HepG2 (cell line): ENCODE results near the gene TMEM144. TPM values are rescaled to one million over a fixed set of nuclear protein-coding genes. Genes with fewer than 3 reads are reported as not detected.

ENCODE experiments used
- FOXJ3 ChIP-seq: sonication (generic); formaldehyde crosslinking; IDR thresholded peaks from 2 replicates; pipeline ENCODE4 v1.4.0; 2020; ENCODE audit warnings: missing genetic modification reagents, mild to moderate bottlenecking, borderline replicate concordance
- HES4 ChIP-seq: sonication (generic); formaldehyde crosslinking; IDR thresholded peaks from 2 replicates; pipeline ENCODE4 v1.9.0; 2021; ENCODE audit warnings: mild to moderate bottlenecking, missing genetic modification reagents, borderline replicate concordance
- IKZF4 ChIP-seq: sonication (generic); formaldehyde crosslinking; IDR thresholded peaks from 2 replicates; pipeline ENCODE4 v1.5.1; 2020; ENCODE audit warnings: borderline replicate concordance, mild to moderate bottlenecking, low read depth, missing genetic modification reagents; ENCODE audit errors: not compliant biosample characterization
- LCORL ChIP-seq, 2 experiments: fragments of 450-650 bp in 1 of 2; sonication (generic) in 1 of 2; formaldehyde crosslinking in 1 of 2; IDR thresholded peaks; 2 replicates each; pipeline versions ENCODE4 v1.5.0 to v1.6.1; 2017 to 2020; ENCODE audit warnings: antibody characterized with exemption in 1 of 2, missing genetic modification reagents in 1 of 2
- MEIS1 ChIP-seq: sonication (generic); formaldehyde crosslinking; IDR thresholded peaks from 2 replicates; pipeline ENCODE4 v1.9.0; 2021; ENCODE audit warnings: mild to moderate bottlenecking, missing genetic modification reagents, moderate library complexity, borderline replicate concordance
- MYNN ChIP-seq: sonication (generic); formaldehyde crosslinking; IDR thresholded peaks from 2 replicates; pipeline ENCODE4 v1.4.0; 2020; ENCODE audit warnings: mild to moderate bottlenecking, low read depth, missing genetic modification reagents
- NPAS2 ChIP-seq: sonication (generic); formaldehyde crosslinking; IDR thresholded peaks from 2 replicates; pipeline ENCODE4 v1.8.0; 2022; ENCODE audit warnings: mild to moderate bottlenecking, missing genetic modification reagents, borderline replicate concordance
- SP1 ChIP-seq, 2 experiments: fragments of 450-650 bp in 1 of 2; sonication (generic) in 1 of 2; formaldehyde crosslinking in 1 of 2; IDR thresholded peaks; 2 replicates each; pipeline versions ENCODE4 v1.4.0 to v1.6.1; 2016 to 2020; ENCODE audit warnings: missing genetic modification reagents in 1 of 2
- TEAD3 ChIP-seq: optimal IDR thresholded peaks from 2 replicates; pipeline ENCODE3; 2016; ENCODE audit warnings: borderline replicate concordance
- ZMAT3 ChIP-seq: sonication (generic); formaldehyde crosslinking; conservative IDR thresholded peaks from 2 replicates; pipeline ENCODE4 v1.7.0; 2021; ENCODE audit warnings: missing genetic modification reagents
- ZMYM3 ChIP-seq: sonication (generic); formaldehyde crosslinking; IDR thresholded peaks from 2 replicates; pipeline ENCODE4 v1.5.1; 2020; ENCODE audit warnings: mild to moderate bottlenecking, missing genetic modification reagents
- ZNF10 ChIP-seq: sonication (generic); formaldehyde crosslinking; IDR thresholded peaks from 2 replicates; pipeline ENCODE4 v1.4.0; 2020; ENCODE audit warnings: mild to moderate bottlenecking, low read depth, missing genetic modification reagents, borderline replicate concordance
- ZNF225 ChIP-seq: sonication (generic); formaldehyde crosslinking; IDR thresholded peaks from 2 replicates; pipeline ENCODE4 v1.4.0; 2020; ENCODE audit warnings: mild to moderate bottlenecking, missing genetic modification reagents
- ZNF232 ChIP-seq: sonication (generic); formaldehyde crosslinking; IDR thresholded peaks from 2 replicates; pipeline ENCODE4 v1.4.0; 2020; ENCODE audit warnings: missing genetic modification reagents, borderline replicate concordance
- ZNF317 ChIP-seq: sonication (generic); formaldehyde crosslinking; IDR thresholded peaks from 2 replicates; pipeline ENCODE4 v1.5.0; 2020; ENCODE audit warnings: mild to moderate bottlenecking, missing genetic modification reagents
- ZNF33B ChIP-seq: sonication (generic); formaldehyde crosslinking; IDR thresholded peaks from 2 replicates; pipeline ENCODE4 v1.5.1; 2020; ENCODE audit warnings: mild to moderate bottlenecking, missing genetic modification reagents
- ZNF530 ChIP-seq: sonication (generic); formaldehyde crosslinking; IDR thresholded peaks from 2 replicates; pipeline ENCODE4 v1.5.0; 2020; ENCODE audit warnings: low read depth, mild to moderate bottlenecking, missing genetic modification reagents
- ZNF660 ChIP-seq: sonication (generic); formaldehyde crosslinking; IDR thresholded peaks from 2 replicates; pipeline ENCODE4 v1.5.1; 2020; ENCODE audit warnings: mild to moderate bottlenecking, low read depth, missing genetic modification reagents, borderline replicate concordance
- ZNF772 ChIP-seq: sonication (generic); formaldehyde crosslinking; IDR thresholded peaks from 2 replicates; pipeline ENCODE4 v1.5.0; 2020; ENCODE audit warnings: mild to moderate bottlenecking, missing genetic modification reagents
- ZNF841 ChIP-seq: sonication (generic); formaldehyde crosslinking; IDR thresholded peaks from 2 replicates; pipeline ENCODE4 v1.8.1; 2023; ENCODE audit warnings: missing genetic modification reagents, borderline replicate concordance
- ZSCAN31 ChIP-seq: sonication (generic); formaldehyde crosslinking; IDR thresholded peaks from 2 replicates; pipeline ENCODE4 v1.5.0; 2020; ENCODE audit warnings: low read depth, mild to moderate bottlenecking, missing genetic modification reagents
- polyA plus RNA-seq, 8 experiments: library from polyadenylated mRNA; depleted of rRNA in 3 of 8; stranded (reverse) in 7 of 8; unstranded in 1 of 8; fragments of >200 nt; fragmentation: Illumina TruSeq in 4 of 8; extraction: Trizol in 4 of 8; gene quantifications; 2 replicates each; pipeline versions ENCODE4 v1.2.1 to v1.2.3, GENCODE V29; 2011 to 2016; ENCODE audit warnings: low read depth in 4 of 8, missing spikeins in 1 of 8, mixed read lengths in 1 of 8; ENCODE audit not compliant: insufficient read depth in 1 of 8
- total RNA-seq, 5 experiments: library from RNA; depleted of rRNA; stranded (reverse); fragments of >200 nt; fragmentation: Illumina TruSeq; extraction: Trizol; gene quantifications; 2 replicates each; pipeline ENCODE4 v1.2.3, GENCODE V29; 2016; ENCODE audit warnings: low read depth in 1 of 5
- TF ChIP-seq, protein P1 (sequence below): IDR thresholded peaks from 2 replicates; pipeline ENCODE4 v1.6.1; 2012; ENCODE audit warnings: low read depth, low read length, improper control_type of control experiment
- TF ChIP-seq, protein P2 (sequence below): sonication (generic); formaldehyde crosslinking; IDR thresholded peaks from 2 replicates; pipeline ENCODE4 v1.4.0; 2020; ENCODE audit warnings: missing genetic modification reagents, borderline replicate concordance
- TF ChIP-seq, protein P3 (sequence below): sonication (generic); formaldehyde crosslinking; conservative IDR thresholded peaks from 2 replicates; pipeline ENCODE4 v1.4.0; 2020; ENCODE audit warnings: missing genetic modification reagents
- TF ChIP-seq, protein P4 (sequence below): sonication (generic); formaldehyde crosslinking; IDR thresholded peaks from 2 replicates; pipeline ENCODE4 v1.5.1; 2020; ENCODE audit warnings: missing genetic modification reagents, mild to moderate bottlenecking, borderline replicate concordance

TMEM144 gene
- total and polyA plus RNA-seq, 2 of the 13 experiments (the other 11 are each of a cell fraction or from before 2014, with no cell fraction given) = 10.9 to 12.3 TPM

DNA sequence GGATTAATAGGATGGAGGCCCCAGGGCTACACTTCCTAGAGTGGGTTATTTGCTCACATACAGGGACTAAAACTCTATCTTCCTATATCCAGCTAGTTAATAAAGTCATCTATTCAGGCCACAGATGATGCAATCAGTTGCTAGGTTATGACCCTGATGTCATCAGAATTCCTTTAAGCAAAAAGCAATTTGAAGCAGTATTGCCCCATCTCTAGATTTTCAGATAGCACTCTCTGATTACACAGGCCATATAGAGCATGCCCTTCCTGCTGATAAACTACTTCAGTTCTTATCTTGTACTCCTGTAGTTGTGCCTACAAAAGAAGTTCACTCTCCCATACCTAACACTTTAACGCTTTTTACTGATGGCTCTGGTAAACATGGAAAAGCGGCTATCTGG, 84.8 kb downstream of the TMEM144 start (continued):
- no peak for TF ChIP-seq ZNF772 (CRISPR knock-in tag)
- TF ChIP-seq, protein P1, sequence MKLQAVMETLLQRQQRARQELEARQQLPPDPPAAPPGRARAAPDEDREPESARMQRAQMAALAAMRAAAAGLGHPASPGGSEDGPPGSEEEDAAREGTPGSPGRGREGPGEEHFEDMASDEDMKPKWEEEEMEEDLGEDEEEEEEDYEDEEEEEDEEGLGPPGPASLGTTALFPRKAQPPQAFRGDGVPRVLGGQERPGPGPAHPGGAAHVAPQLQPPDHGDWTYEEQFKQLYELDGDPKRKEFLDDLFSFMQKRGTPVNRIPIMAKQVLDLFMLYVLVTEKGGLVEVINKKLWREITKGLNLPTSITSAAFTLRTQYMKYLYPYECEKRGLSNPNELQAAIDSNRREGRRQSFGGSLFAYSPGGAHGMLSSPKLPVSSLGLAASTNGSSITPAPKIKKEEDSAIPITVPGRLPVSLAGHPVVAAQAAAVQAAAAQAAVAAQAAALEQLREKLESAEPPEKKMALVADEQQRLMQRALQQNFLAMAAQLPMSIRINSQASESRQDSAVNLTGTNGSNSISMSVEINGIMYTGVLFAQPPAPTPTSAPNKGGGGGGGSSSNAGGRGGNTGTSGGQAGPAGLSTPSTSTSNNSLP = no peak
- TF ChIP-seq FOXJ3 (CRISPR knock-in tag) = no peak; the same call in 1 of the 2 replicates
- TF ChIP-seq ZNF660 (CRISPR knock-in tag) = no peak
- TF ChIP-seq TEAD3 (CRISPR knock-in tag) = no peak
- no peak for TF ChIP-seq MYNN (CRISPR knock-in tag)
- no peak for TF ChIP-seq ZNF225 (CRISPR knock-in tag)
- TF ChIP-seq ZNF232 = no peak
- no peak for TF ChIP-seq LCORL (IDR thresholded peaks at IDR 0.05)
- TF ChIP-seq LCORL (CRISPR knock-in tag; IDR thresholded peaks at IDR 0.05) = no peak
- TF ChIP-seq ZNF10 = no peak
- TF ChIP-seq, protein P2, sequence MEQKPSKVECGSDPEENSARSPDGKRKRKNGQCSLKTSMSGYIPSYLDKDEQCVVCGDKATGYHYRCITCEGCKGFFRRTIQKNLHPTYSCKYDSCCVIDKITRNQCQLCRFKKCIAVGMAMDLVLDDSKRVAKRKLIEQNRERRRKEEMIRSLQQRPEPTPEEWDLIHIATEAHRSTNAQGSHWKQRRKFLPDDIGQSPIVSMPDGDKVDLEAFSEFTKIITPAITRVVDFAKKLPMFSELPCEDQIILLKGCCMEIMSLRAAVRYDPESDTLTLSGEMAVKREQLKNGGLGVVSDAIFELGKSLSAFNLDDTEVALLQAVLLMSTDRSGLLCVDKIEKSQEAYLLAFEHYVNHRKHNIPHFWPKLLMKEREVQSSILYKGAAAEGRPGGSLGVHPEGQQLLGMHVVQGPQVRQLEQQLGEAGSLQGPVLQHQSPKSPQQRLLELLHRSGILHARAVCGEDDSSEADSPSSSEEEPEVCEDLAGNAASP (CRISPR knock-in tag) = 0 out of 2 replicates have a peak, but pooled peaks have one; percentile 41
- TF ChIP-seq SP1 (IDR thresholded peaks at IDR 0.05) = no peak
- TF ChIP-seq SP1 (CRISPR knock-in tag; IDR thresholded peaks at IDR 0.05) = no peak
- TF ChIP-seq, protein P3, sequence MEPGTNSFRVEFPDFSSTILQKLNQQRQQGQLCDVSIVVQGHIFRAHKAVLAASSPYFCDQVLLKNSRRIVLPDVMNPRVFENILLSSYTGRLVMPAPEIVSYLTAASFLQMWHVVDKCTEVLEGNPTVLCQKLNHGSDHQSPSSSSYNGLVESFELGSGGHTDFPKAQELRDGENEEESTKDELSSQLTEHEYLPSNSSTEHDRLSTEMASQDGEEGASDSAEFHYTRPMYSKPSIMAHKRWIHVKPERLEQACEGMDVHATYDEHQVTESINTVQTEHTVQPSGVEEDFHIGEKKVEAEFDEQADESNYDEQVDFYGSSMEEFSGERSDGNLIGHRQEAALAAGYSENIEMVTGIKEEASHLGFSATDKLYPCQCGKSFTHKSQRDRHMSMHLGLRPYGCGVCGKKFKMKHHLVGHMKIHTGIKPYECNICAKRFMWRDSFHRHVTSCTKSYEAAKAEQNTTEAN (CRISPR knock-in tag) = no peak
- TF ChIP-seq ZNF317 (CRISPR knock-in tag) = no peak
- TF ChIP-seq ZNF530 (CRISPR knock-in tag) = no peak
- TF ChIP-seq NPAS2 (CRISPR knock-in tag) = no peak
- TF ChIP-seq ZNF841 (CRISPR knock-in tag) = no peak
- no peak for TF ChIP-seq ZMYM3 (CRISPR knock-in tag)
- TF ChIP-seq MEIS1 (CRISPR knock-in tag) = no peak
- no peak for TF ChIP-seq IKZF4 (CRISPR knock-in tag)
- no peak for TF ChIP-seq ZMAT3
- no peak for TF ChIP-seq HES4 (CRISPR knock-in tag)
- no peak for TF ChIP-seq ZSCAN31 (CRISPR knock-in tag)
- TF ChIP-seq, protein P4, sequence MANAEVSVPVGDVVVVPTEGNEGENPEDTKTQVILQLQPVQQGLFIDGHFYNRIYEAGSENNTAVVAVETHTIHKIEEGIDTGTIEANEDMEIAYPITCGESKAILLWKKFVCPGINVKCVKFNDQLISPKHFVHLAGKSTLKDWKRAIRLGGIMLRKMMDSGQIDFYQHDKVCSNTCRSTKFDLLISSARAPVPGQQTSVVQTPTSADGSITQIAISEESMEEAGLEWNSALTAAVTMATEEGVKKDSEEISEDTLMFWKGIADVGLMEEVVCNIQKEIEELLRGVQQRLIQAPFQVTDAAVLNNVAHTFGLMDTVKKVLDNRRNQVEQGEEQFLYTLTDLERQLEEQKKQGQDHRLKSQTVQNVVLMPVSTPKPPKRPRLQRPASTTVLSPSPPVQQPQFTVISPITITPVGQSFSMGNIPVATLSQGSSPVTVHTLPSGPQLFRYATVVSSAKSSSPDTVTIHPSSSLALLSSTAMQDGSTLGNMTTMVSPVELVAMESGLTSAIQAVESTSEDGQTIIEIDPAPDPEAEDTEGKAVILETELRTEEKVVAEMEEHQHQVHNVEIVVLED (CRISPR knock-in tag) = no peak
- no peak for TF ChIP-seq ZNF33B (CRISPR knock-in tag)
